ENCODE results near the gene ZNF680.
"Not testable (repeated sequence)": the region's sequence is repeated elsewhere in the genome, so short reads cannot be mapped to it uniquely, and the experiment has no call there.

Gene ZNF680

DNA sequence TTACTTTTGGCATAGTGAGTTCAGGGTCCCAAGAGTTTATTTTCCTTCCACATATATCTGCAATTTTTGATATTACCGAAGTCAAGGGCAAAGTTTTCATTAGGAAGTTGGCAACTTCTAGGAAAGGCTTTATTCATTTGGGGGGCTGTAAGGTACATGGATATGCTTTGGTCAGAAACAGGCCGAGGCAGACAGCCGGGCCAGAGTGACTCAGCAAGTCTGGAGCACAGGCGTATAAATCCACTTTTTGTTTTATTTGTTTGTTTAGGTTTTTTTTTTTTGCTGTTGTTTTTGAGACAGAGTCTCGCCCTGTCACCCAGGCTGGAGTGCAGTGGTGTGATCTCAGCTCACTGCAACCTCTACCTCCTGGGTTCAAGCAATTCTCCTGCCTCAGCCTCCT, 3.7 kb downstream of the ZNF680 start:
- in situ Hi-C loops (cut with HindIII; ENCODE audit: low pct_ligation_motif_present, low sequenced_read_pairs) = no loop called here

GRCh38 chr7:64558781-64559180, 4.1 kb downstream of the ZNF680 start:
- Histone ChIP-seq H3K27me3 (replicated peaks) (no peaks in the 10 kb centered on the region), H3K27ac (peak overlapping the region; percentile 63), H3K4me3 (ENCODE audit: low read depth, low read length) (no peak overlapping the region), H3K36me3 (replicated peaks) (peaks cover 3% of the 10 kb centered on the region)
- DNase-seq = no peak
- in situ Hi-C loops (cut with HindIII; ENCODE audit: low pct_ligation_motif_present, low sequenced_read_pairs) = no loop called here
- TF ChIP-seq CTCF (IDR thresholded peaks at IDR 0.05; ENCODE audit: low read depth, low read length, missing control alignments) = no peak

More for the DNA sequence above, 3.7 kb downstream of the ZNF680 start:
- no peak for TF ChIP-seq CTCF (IDR thresholded peaks at IDR 0.05; ENCODE audit: low read depth, low read length, missing control alignments)
- peak overlapping the region; percentile 63 for H3K27ac ChIP-seq
- no peaks in the 10 kb centered on the region for H3K27me3 ChIP-seq (replicated peaks)
- no peak overlapping the region for H3K4me3 ChIP-seq (ENCODE audit: low read depth, low read length)
- peak; percentile 45 for DNase-seq
- H3K36me3 ChIP-seq (replicated peaks) = peaks cover 3% of the 10 kb centered on the region

GRCh38 chr7:64558323-64558705, 4.6 kb downstream of the ZNF680 start:
- in situ Hi-C loops (cut with HindIII; ENCODE audit: low pct_ligation_motif_present, low sequenced_read_pairs) = no loop called here
- Histone ChIP-seq H3K27ac (no peak overlapping the region), H3K4me3 (ENCODE audit: low read depth, low read length) (no peak overlapping the region), H3K27me3 (replicated peaks) (no peaks in the 10 kb centered on the region), H3K36me3 (replicated peaks) (peaks cover 3% of the 10 kb centered on the region)
- DNase-seq = no peak
- no peak for TF ChIP-seq CTCF (IDR thresholded peaks at IDR 0.05; ENCODE audit: low read depth, low read length, missing control alignments)

GRCh38 chr7:64557601-64558322, 5.1 kb downstream of the ZNF680 start:
- no peak overlapping the region for H3K27ac ChIP-seq
- in situ Hi-C loops (cut with HindIII; ENCODE audit: low pct_ligation_motif_present, low sequenced_read_pairs) = no loop called here
- peaks cover 3% of the 10 kb centered on the region for H3K36me3 ChIP-seq (replicated peaks)
- H3K4me3 ChIP-seq (ENCODE audit: low read depth, low read length) = no peak overlapping the region
- H3K27me3 ChIP-seq (replicated peaks) = no peaks in the 10 kb centered on the region
- DNase-seq = no peak
- no peak for TF ChIP-seq CTCF (IDR thresholded peaks at IDR 0.05; ENCODE audit: low read depth, low read length, missing control alignments)

- H3K27me3 ChIP-seq (replicated peaks) = no peaks in the 10 kb centered on the region
- in situ Hi-C loops (cut with HindIII; ENCODE audit: low pct_ligation_motif_present, low sequenced_read_pairs) = no loop called here
- peaks cover 3% of the 10 kb centered on the region for H3K36me3 ChIP-seq (replicated peaks)
These were observed 7.8 kb downstream of the ZNF680 start for GRCh38 chr7:64555046-64555445.

GRCh38 chr7:64554188-64554587, 8.7 kb downstream of the ZNF680 start:
- DNase-seq; H3K27ac ChIP-seq; in situ Hi-C loops (cut with HindIII; ENCODE audit: low pct_ligation_motif_present, low sequenced_read_pairs); H3K36me3 ChIP-seq (replicated peaks); H3K27me3 ChIP-seq (replicated peaks); H3K4me3 ChIP-seq (ENCODE audit: low read depth, low read length): not testable (repeated sequence)

More at GRCh38 chr7:64555046-64555445, 7.8 kb downstream of the ZNF680 start:
- Histone ChIP-seq H3K4me3 (ENCODE audit: low read depth, low read length) (no peak overlapping the region), H3K27ac (no peak overlapping the region)
- TF ChIP-seq CTCF (IDR thresholded peaks at IDR 0.05; ENCODE audit: low read depth, low read length, missing control alignments) = no peak
- DNase-seq = no peak
